Suprapubic skin (tissue), 4 donors: ENCODE results near the gene EIF2AK3.

Experiments used
- CTCF ChIP-seq, 2 donors: fragments of 200-600 bp in 1 of 2; fragments of 450-650 bp in 1 of 2; sonication (generic) in 1 of 2; IDR thresholded peaks; one replicate each; pipeline ENCODE4 v1.5.1; 2016 to 2019; ENCODE audit warnings: antibody characterized with exemption in 2 of 2, mild to moderate bottlenecking in 1 of 2, moderate library complexity in 1 of 2
- EP300 ChIP-seq: sonication (generic); formaldehyde crosslinking; IDR thresholded peaks from one replicate; pipeline ENCODE4 v1.6.1; 2017; ENCODE audit warnings: antibody characterized with exemption
- POLR2AphosphoS5 ChIP-seq, 3 donors: sonication (generic); formaldehyde crosslinking; IDR thresholded peaks; one replicate each; pipeline ENCODE4 v1.6.1; 2017; ENCODE audit warnings: antibody characterized with exemption in 3 of 3

GRCh38 chr2:88538362-88538917 is 88.8 kb downstream of the EIF2AK3 start:
- TF ChIP-seq CTCF (IDR thresholded peaks at IDR 0.05) (no peak), POLR2AphosphoS5 (IDR thresholded peaks at IDR 0.05) (no peak), EP300 (no peak)
